Measurements from ENCODE around the gene MAD1L1.

DNA sequence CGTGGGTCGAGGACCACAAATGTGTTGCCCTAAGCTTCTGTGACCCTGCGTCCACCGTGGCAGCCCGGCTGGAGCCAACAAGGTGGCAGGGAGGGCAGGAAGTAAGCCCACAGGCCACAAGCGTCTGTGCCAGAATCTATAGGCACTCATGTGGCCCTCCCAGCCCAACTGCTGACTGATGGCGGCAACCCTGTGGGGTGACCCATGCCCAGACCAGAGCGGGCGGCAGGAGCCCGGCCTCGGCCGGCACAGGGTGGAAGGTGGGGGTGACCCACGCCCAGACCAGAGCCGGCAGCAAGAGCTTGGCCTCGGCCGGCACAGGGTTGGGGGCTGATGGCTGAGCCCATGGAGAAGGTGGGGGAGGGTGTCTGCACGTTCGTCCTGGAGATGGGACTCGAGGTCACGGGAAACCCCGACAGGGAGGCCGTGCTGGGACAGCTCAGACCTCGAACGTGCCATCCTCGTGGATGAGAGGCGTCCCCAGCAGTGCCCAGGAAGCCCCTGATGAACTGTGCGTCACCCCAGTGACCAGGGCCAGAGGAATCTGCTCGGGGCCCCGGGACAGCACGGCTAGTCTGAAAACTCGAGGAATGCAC lies 381.7 kb downstream of the MAD1L1 start:
- TF ChIP-seq GATA3 (IDR thresholded peaks at IDR 0.05; ENCODE audit: low read depth, low read length): no peak
- no peak for TF ChIP-seq GATA2 (IDR thresholded peaks at IDR 0.05; ENCODE audit: low read depth, low read length)
